ENCODE results near the gene OTUD5.

The OTUD5 gene

GRCh38 chrX:48972220-48973164, 15.1 kb upstream of the OTUD5 start:
- DNase-seq (ENCODE audit: low spot score) = peak; percentile 26

DNA sequence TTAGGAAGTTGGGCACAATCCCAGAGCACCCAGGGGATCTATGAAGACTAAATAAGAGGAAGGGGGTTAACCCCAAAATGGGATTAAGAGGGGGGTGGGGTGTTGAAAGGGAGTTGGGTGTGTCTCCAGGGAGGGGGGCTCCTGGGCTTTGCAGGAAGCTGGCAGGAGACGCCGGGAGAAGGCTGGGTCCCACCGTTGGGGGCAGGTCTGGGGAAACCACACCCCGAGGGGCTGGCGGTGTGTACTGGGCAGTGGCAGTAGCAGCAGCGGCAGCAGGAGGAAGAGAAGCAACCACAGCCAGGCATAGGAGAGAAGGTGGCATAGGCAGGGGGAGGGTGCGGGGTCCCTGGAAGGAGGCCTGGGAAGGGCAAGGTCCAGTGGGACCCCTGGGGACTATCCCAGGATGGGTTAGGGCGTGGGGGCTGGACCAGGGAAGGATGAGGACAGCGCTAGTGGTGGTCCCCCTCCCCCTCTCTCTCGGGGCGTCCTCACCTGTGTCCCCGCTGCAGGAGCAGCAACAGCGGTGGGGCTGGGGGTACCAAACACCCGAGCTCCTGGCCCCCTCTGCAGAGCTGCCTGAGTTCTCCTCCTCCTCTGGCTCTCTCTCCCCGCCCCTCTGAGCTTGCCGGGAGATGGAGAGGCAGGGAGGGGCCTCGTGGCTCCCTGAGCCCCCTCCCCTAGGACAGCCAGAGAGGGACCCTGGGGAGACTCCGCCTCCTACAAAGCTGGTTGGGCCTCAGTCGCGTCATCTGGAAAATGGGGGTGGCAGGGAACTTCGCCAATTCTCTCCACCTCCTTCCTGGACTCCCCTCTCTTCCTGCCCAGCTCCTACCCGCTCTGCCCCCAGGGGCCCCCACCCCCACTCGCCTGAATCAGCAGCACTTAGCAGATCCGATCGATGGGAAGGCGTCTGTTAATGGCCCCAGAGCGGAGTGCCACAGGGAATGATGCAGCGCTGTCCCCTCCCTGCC, 14.1 kb upstream of the OTUD5 start, which contains the start of gene KCND1:
KCND1 (minus strand) TSS at position 596 of the 971 bp plus-strand sequence. CDS start 1,573 bp downstream, outside the sequence.
- no peak for DNase-seq (ENCODE audit: low spot score)

DNA sequence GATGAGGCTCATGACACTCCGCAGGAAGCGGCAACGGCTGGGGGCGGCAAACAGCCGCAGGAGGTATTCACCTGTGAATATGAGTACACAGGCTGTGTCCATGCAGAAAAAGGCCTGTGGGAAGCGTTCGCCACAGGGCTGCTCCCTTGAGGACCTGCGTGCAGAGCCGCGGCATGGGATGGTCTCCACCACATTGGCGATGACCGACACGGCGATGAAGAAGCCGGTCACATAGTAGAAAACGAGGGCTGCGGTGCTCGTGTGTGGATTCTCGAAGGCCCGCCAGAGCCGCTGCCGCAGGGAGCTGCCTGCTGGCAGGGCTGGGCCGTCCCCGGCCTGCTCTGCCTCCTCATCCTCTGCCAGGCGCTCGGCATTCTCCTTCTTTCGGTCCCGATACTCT, 12.1 kb upstream of the OTUD5 start:
- DNase-seq (ENCODE audit: low spot score) = no peak

DNA sequence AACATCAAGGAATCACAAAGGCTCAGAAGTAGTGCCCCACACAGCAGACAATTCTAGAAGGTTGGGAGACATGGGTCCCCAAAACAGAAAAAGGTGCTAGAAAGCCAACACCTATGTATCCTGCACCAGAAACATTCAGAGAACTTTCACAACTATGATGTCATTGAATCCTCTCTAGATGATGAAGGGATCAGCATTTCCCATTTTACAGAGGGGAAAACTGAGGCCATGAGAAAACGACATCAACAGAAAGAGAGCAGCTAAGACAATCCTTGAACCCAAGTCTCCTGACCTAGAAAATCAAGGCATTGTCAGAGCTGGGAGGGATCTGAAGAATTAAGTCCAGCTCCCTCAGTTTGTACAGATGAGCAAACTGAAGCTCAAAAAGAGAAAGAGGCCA, 11.0 kb upstream of the OTUD5 start:
- DNase-seq (ENCODE audit: low spot score) = no peak

DNA sequence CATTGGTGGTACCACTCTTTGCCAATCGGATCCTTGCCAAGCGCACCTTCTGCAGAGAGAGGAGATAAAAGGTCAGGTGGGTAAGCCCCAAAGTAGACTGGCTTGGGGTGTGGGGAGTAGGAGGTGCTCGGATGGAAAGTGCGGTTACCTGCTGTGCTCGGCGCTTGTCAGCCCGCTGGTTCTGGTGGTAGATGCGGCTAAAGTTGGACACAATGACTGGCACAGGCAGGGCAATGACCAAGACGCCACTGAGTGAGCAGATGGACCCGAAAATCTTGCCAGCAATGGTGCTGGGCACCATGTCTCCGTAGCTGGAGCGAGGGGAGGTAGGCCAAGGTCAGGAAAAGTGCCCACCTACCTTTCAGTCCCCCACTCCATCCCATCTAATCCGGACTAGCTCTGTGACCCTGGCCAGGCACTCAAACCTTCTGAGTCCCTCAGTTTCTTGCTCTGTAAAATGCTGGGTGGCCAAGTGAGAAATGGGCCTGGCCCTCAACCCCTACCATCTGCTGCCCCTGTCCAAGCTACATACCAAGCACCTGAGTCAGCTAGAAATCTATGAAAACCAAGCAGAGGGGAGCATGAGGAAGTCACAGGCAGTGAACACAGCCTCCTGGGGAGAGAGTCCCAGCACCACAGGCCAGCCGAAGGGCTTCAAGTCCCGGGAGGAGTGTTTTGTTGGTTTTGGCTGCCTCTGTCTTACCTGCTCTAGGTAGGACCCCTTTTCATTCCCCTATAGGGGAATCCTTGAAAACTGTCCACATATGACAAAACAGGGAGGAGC, 9.6 kb upstream of the OTUD5 start:
- DNase-seq (ENCODE audit: low spot score) = no peak

DNA sequence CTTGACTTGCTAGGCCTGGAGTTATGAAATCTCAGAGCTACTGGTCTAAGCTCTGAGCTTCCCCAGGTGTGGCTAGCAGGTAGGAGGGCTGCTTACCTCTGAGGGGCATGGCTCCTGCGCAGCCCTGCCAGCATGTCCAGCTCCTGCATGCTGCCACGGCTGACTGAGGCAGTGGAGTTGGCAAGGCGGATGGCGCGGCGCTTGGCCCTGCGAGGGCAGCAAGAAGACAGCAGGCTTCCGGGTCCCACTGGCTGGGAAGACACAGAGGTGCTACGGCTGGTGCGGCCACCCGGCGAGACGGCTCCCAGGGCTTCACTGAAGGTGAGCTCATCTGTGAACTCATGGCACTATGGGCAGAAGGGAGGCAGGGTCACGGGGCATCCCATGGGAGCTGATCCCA, 8.6 kb upstream of the OTUD5 start:
- DNase-seq (ENCODE audit: low spot score) = no peak

DNA sequence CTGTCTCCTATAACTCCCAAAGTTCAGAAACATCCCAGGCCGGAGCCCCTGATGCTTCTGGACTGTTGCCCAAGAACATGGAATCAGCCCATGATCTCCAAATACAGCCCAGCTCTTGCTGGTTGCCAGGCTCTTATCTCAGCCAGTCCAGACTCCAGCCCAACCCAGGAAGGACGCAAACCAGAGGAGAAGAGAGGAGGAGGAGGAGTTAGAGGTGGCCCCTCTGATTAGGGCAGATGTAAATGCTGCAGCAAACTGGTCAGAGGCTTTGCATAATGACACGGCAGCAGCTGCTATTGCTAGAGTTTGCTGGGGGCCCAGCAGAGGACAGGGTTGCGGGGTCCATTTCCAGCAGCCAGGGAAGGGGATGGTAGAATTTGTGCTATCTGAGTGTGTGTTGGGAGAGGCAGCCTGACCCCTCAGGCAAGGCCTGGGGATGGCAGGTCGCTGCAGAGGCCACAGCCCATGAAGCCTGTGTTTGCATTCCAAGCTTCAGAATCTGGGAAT, 4.2 kb upstream of the OTUD5 start:
- no peak for DNase-seq (ENCODE audit: low spot score)

- no peak for DNase-seq (ENCODE audit: low spot score)
These were observed 2.9 kb upstream of the OTUD5 start for GRCh38 chrX:48960291-48960690.

DNA sequence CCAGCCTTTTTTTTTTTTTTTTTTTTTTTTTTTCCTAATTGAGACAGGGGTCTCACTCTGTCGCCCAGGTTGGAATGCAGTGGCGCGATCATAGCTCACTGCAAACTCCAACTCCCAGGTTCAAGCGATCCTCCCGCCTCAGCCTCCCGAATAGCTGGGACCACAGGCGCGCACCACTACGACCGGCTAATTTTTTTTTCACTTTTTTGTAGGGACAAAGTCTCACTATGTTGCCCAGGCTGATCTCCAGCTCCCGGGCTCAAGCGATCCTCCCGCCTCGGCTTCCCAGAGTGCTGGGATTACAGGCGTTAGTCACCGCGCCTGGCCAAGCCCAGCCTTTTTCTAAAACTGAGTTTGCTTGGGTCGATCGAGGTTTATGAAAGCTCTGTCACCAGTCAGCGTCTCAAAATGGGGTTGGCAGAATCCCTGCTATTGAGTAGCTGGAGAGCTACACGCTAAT, 1.3 kb upstream of the OTUD5 start:
- DNase-seq (ENCODE audit: low spot score) = peak; percentile 14

DNA sequence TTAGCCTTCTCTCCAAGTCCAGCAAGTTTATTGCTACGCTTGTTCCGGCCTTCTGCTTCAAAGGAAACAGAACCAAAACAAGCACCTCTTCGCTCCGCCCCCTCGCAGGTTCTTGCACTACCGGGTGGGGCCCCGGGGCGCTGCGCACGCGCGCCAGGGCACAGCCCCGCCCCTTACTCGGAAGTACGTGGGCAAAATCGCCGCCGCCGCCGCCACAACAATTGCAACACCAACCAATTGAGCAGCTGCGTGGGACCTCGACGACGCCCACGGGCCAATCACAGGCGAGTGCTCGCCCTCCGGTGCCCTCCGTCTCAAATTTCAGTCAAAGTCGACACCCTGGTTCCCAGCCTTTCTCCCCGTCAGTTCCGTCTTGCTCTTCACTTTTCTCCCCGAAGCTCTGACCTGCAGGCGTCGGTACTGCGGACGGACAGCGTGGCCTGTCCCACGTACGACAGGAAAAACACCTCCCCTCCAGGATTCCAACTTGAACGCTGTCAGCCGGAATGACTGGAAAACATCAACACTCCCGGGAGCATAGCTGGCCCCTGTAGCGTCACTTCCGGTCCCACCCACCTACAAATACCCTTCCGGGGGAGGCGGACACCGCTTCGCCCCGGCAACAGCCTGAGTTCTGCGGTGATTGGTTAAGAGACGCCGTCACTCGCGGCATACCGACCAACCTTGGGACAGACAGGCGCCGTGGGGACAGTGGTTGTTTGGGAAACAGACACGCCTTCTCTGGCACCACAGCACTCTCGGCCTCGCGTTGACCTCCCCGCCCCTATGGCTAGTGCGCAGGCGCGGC, 624 bp upstream of the OTUD5 start:
- peak; percentile 83 for DNase-seq (ENCODE audit: low spot score)

DNA sequence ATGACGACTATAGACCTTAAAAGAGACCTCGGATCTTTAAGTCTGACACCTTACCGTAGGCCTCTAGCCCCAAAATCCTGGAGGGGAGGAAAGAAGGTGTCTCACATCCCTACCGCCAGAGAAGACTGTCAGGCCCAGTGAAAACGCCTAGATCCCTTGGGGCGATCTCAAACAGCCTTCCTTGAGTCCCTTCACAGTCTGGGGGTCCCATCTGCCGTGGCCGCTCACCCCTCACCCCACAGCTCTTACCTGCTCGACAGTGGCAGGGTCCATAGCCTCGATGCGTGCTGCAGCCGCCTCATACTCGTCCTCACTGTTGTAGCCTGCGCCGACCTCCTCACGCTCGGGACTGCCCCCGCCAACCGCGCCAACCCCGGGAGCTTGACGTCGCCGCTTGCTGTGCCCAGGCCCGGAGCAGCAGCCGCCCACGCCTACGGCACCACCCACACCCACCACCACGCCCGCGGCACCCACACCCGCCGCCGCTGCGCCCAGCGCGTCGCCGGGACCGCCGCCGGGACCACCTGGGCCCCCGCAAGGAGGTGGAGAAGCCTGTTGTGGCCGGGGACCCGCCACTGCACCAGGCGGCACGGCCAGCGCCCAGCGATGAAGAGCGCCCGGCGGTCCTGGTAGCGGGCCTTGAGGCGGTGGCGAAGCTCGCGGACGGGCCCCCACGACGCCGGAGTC, 536 bp downstream of the OTUD5 start:
- no peak for DNase-seq (ENCODE audit: low spot score)

GRCh38 chrX:48948589-48948988, 8.8 kb downstream of the OTUD5 start:
- DNase-seq (ENCODE audit: low spot score) = no peak

GRCh38 chrX:48945517-48946348, 11.7 kb downstream of the OTUD5 start:
- DNase-seq (ENCODE audit: low spot score) = peak; percentile 44

GRCh38 chrX:48942895-48943294, 14.5 kb downstream of the OTUD5 start:
- DNase-seq (ENCODE audit: low spot score) = no peak

DNA sequence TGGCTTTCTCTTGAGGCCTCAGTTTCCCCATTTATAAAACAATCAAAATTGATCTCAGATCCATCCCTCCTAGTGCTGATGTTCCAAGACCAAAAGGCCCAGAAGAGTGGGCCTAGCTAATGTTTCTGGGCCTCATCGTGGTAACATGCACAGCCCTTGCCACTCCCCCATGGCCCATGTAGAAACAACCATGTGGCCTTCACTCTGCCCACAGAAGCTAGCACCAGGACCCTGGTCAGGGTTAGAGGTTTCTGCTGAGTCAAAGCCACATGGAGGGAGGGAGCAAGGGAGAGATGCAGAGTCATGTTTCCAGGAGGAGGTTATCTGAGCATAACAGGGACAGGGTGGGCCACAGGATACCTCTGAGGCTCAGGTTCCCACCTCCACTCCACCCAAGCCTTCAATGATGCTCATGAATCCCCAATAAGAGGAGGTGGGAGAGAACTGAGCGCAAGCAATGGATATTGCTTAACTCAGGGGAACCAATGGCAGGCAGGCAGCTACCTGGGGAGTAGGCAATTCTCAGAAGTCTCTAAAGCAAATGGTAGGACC, 16.9 kb downstream of the OTUD5 start:
- no peak for DNase-seq (ENCODE audit: low spot score)

DNA sequence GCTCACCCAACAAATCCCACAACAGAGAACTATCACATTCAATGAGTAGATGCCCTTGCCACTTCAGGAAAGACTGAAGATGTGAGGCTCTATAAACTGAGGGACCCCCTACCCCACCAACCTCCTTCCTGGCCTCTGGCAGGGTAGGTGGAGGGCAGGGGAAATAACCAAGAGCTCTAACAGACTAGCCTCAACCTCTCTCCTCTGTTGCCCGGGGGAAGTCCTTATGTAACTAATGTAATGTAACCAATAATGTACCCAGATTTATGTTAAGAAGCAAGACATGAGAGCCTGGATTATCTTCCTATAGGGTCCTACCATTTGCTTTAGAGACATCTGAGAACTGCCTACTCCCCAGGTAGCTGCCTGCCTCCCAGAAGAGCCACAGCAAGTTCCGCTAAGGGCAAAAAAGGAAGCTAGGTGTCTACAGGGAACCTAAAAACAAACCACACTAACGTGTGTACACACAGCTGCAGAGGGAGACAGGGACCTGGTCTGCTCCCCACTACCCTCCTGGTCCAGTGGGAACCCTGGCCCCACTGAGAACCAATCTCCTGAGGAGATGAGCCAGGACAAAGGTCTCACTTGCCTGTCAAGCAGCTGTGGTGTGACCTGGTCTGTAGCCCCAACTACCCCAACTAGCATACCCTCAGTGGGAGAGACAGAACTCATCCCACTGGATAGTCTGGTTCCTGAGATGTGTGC, 17.7 kb downstream of the OTUD5 start:
- no peak for DNase-seq (ENCODE audit: low spot score)

DNA sequence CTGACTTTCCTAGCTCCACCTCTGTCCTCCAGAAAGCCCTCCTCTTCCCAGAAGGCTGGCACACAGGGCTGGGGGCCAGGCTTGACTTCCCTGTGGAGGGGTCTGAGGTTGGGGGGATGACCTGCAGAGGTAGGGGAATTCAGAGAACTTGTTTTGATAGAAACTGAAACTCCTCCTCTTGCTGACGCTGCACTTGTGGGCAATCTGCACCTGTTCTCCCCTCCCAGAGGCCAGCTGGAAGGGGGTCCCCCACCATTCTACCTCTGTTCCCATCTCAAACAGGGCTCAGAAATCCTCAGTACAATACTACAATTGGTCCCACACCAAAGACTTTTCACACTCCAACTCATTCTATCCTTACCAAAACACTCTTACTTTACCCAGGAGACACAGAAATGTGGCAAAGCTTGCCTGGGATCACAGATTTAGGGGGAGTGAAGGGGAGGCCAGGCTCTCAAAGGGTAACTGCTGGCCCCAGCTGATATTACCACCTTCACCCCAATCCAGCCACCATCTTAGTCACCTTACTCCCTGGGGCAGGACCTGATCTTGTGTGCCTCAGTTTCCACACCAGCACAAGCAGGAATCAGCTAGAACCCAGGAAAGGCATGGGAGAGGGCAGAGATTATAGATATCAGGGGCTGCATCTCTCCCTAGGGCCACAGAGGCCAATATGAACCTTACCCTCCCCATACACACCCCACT, 18.5 kb downstream of the OTUD5 start:
- DNase-seq (ENCODE audit: low spot score) = no peak

All from kidney capillary endothelial cell (primary cell).